Measurements from ENCODE around the gene BCL7B.

Gene BCL7B

DNA sequence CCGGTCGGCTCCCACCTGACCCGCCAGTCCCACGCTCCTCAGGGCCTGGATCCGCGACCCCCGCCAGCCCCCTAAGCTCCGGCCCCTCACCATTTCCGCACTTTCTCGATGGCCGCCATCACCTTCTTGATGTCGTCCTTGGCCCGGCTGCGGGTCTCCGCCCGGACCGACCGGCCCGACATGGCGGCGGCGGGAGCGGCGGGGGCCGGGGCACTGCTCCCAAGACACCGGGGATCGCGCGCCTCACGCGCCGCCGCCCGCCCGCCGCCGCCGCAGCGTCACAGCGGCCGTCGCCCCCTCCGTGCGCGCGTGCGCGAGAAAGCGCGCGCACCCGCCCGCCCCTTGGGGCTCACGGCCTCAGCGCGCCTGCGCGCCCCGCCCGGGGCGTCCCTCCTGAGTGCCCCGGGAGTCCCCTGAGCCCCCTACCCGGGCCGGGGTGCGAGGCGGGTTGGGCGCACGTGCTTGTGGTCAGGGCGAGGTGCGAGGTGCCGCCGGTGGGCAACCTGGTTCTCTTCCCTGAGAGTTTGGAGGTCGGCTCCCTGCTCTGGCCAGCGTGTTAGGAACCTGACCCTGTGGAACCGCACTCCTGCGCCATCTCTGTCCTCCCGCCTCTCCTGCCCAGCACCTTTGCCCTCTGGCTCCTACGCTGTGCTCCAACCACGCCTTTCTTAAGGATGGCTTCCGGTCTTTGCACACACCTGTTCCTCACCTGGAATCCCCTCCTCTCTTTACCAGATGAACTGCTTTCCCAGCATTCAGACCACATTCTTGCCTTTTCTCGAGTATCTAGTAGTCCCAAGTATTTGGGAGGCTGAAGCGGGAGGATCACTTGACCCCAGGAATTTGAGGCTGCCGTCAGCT, at the start of gene BCL7B:
BCL7B (minus strand) TSS at position 294 of the 861 bp plus-strand sequence; CDS start at position 182, 112 bp downstream.
- H3K4me1 ChIP-seq (ENCODE audit: control insufficient read depth, insufficient read depth, low read length, unreplicated experiment) = peaks cover 25% of the 10 kb centered on the region
- no peaks in the 10 kb centered on the region for H3K36me3 ChIP-seq (ENCODE audit: insufficient read depth, low read length)
- peak within 1 kb of the TSS; percentile 91 for H3K4me3 ChIP-seq (ENCODE audit: low read depth, low read length)
- H3K79me2 ChIP-seq (ENCODE audit: control insufficient read depth, insufficient read depth, low read length, unreplicated experiment) = peaks cover 41% of the 10 kb centered on the region
- peak within 1 kb of the TSS; percentile 92 for H2AFZ ChIP-seq (ENCODE audit: low read length, unreplicated experiment)
- no peaks in the 10 kb centered on the region for H3K27me3 ChIP-seq (ENCODE audit: insufficient read depth, low read length)
- peak within 1 kb of the TSS; percentile 99 for H3K27ac ChIP-seq (ENCODE audit: low read depth, low read length)

DNA sequence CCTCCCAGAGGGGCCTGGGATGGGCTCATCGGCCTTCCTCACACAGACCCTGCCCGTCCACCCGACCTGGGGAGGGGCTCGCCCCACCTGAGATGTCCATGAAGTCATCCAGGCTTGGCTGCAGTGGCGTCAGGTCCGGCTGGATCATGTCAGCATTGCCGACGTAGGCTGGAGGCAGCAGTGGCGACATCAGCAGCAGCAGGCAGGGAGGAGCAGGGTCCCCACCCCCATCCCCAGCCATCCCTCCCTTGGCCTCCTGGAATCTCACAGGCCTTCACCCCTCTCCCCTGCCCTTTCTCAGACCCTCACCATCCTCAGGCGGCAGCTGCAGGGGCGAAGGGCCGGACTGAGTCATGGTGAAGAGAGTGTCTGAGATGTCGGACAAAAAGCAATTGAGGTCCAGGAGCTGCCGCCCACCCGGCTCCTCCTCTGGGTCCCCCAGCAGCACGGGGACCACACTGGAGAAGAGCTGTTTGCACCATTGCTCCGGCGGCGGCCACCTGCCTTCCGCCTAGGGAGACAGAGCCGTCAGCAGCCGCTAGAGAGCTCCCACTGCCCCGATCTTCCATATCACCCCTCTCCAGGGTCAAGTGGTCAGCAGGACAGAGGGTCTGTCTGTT, 48.2 kb upstream of the BCL7B start:
- H2AFZ ChIP-seq (ENCODE audit: low read length, unreplicated experiment) = no peak overlapping the region
- H3K27me3 ChIP-seq (ENCODE audit: insufficient read depth, low read length) = no peaks in the 10 kb centered on the region
- no peaks in the 10 kb centered on the region for H3K79me2 ChIP-seq (ENCODE audit: control insufficient read depth, insufficient read depth, low read length, unreplicated experiment)
- H3K36me3 ChIP-seq (ENCODE audit: insufficient read depth, low read length) = no peaks in the 10 kb centered on the region
- H3K4me3 ChIP-seq (ENCODE audit: low read depth, low read length) = no peak overlapping the region
- H3K4me1 ChIP-seq (ENCODE audit: control insufficient read depth, insufficient read depth, low read length, unreplicated experiment) = peaks cover 8% of the 10 kb centered on the region
- H3K27ac ChIP-seq (ENCODE audit: low read depth, low read length) = no peak overlapping the region

DNA sequence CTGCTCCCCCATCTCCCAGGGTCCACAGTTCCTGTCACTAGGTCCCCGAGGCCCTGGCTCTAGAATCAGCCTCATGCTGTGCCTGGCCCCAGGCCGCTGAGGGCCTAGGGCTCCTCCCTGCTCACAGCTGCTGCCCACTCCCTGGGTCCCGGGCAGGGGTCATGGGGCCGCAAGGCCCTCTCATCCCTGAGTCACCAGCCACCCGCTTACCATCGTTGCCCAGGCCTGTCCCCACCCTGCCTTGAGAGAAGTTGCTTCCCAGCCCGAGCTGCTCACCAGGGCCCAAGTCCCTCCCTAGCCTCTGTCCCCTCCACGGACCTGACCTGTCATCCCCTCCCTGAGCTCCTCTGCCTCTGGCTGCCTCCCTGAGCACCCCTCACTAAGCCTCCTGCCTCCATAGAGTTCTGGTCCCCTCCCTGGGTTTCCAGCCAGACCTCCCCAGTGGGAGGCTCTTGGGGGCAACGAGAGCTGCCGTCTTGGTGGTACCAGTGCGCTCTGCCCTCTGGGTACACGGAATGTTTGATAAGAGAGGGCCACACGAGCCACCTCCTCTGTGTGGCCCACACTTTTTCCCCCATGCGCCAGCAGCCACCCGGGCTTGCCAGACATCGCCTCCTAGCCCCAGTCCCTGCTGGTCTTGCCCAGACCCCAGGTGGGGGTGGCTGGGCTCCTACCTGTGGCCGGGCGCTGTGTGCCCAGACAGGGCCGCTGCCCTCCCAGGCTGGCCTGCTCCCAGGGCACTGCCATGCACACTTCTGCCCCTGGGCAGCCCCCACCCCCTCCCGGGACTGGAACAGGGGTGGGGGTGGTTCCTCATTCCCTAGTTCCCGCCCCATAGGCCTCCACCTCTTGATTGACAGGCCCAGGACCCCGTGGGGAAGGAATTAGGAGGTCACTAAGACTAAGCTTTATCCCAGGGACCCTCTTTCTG, 45.5 kb upstream of the BCL7B start:
- Histone ChIP-seq H3K27me3 (ENCODE audit: insufficient read depth, low read length) (peaks cover 4% of the 10 kb centered on the region), H2AFZ (ENCODE audit: low read length, unreplicated experiment) (no peak overlapping the region), H3K36me3 (ENCODE audit: insufficient read depth, low read length) (no peaks in the 10 kb centered on the region), H3K27ac (ENCODE audit: low read depth, low read length) (no peak overlapping the region), H3K79me2 (ENCODE audit: control insufficient read depth, insufficient read depth, low read length, unreplicated experiment) (no peaks in the 10 kb centered on the region), H3K4me3 (ENCODE audit: low read depth, low read length) (no peak overlapping the region), H3K4me1 (ENCODE audit: control insufficient read depth, insufficient read depth, low read length, unreplicated experiment) (peaks cover 8% of the 10 kb centered on the region)

DNA sequence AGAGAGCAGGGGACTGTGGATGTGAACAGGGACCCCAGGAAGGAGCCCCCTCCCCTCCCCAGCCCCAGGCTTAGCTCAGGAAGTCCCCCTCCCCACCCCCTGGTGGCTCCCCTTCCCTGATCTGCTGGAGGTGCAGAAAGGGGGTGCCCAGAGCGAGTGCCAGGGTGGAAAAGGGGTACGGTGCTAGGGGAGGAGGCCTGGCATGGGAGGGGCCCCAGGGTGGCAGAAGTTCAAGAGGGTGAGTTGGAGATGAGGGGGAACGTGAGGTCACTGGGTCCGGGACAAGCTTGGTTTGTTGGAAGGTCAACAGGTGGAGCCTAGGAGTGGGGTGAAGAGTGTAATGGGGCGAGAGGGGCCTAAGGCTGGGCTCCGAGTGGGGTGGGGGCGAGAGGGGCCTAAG, 42.4 kb upstream of the BCL7B start:
- peaks cover 8% of the 10 kb centered on the region for H3K4me1 ChIP-seq (ENCODE audit: control insufficient read depth, insufficient read depth, low read length, unreplicated experiment)
- peaks cover 8% of the 10 kb centered on the region for H3K27me3 ChIP-seq (ENCODE audit: insufficient read depth, low read length)
- no peak overlapping the region for H3K4me3 ChIP-seq (ENCODE audit: low read depth, low read length)
- H3K79me2 ChIP-seq (ENCODE audit: control insufficient read depth, insufficient read depth, low read length, unreplicated experiment) = no peaks in the 10 kb centered on the region
- no peaks in the 10 kb centered on the region for H3K36me3 ChIP-seq (ENCODE audit: insufficient read depth, low read length)
- H2AFZ ChIP-seq (ENCODE audit: low read length, unreplicated experiment) = no peak overlapping the region
- no peak overlapping the region for H3K27ac ChIP-seq (ENCODE audit: low read depth, low read length)

DNA sequence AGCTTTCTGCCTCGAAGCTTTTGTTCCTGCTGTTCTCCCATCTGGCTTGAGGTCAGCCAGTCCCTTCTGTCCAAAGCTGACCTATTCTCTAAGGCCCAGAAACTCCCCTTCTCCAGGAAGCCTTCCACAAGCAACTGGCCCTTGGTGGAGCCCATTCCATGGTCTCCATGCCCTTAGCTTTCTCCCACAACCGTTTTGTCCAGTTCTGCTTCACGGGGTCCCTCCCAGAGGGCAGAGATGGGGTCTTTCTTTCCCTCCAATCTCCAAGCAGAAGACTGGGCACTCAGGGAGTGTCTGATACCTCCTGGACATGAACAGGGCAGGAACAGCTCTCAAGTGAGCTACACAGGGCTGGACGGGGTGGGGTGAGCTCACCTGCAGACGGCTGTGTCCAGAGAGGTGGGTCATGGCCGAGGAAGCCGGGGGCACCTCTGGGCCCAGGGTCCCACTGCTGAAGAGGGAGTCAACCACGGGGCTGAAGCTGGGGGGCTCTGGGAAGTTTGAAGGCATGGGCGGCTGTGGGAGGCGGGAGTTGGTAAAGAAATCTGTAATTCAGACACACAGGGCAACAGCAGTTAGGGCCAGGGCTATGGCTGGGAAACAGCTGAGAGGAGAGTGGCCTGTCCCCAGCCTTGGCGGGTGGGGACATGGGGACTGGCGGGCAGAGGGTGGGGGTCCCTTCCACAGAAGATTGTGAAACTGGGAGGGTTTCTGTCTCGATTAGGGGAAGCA, 41.8 kb upstream of the BCL7B start:
- Histone ChIP-seq H3K4me1 (ENCODE audit: control insufficient read depth, insufficient read depth, low read length, unreplicated experiment) (peaks cover 8% of the 10 kb centered on the region), H3K27me3 (ENCODE audit: insufficient read depth, low read length) (peaks cover 8% of the 10 kb centered on the region), H3K36me3 (ENCODE audit: insufficient read depth, low read length) (no peaks in the 10 kb centered on the region), H3K4me3 (ENCODE audit: low read depth, low read length) (no peak overlapping the region), H2AFZ (ENCODE audit: low read length, unreplicated experiment) (no peak overlapping the region), H3K79me2 (ENCODE audit: control insufficient read depth, insufficient read depth, low read length, unreplicated experiment) (no peaks in the 10 kb centered on the region), H3K27ac (ENCODE audit: low read depth, low read length) (no peak overlapping the region)

DNA sequence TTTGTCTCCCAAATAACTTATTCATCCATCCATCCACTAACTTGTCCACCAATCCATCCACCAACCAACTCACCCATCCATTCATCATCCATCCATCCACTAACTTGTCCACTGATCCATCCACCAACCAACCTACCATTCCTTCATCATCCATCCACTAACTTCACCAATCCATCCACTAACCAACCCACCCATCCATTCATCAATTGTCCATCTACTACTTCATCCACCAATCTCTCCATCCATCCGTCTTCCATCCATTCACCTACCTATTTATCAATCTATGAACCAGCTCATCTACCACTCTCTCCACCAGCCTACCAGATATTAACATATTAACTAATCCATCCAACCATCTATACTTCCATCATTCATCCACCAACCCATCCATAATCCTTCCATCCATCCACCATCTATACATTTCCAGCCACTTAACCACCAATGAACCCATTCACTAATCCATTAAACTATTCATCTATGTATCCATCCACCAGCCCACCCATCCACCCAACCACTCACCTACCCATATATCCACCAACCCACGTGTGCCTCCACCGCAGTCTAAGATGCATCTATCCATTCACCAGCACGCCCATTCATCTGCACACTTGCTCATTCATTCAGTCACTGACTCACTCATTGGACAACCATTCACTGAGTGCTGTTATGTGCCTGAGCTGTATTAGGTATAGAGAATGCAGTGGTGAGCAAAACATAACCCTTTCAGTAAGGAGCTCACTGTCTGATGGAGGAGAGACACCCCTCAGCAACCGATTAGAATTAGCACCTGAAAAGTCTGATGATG, 40.7 kb upstream of the BCL7B start:
- Histone ChIP-seq H3K27me3 (ENCODE audit: insufficient read depth, low read length) (peaks cover 8% of the 10 kb centered on the region), H3K27ac (ENCODE audit: low read depth, low read length) (no peak overlapping the region), H2AFZ (ENCODE audit: low read length, unreplicated experiment) (no peak overlapping the region)

DNA sequence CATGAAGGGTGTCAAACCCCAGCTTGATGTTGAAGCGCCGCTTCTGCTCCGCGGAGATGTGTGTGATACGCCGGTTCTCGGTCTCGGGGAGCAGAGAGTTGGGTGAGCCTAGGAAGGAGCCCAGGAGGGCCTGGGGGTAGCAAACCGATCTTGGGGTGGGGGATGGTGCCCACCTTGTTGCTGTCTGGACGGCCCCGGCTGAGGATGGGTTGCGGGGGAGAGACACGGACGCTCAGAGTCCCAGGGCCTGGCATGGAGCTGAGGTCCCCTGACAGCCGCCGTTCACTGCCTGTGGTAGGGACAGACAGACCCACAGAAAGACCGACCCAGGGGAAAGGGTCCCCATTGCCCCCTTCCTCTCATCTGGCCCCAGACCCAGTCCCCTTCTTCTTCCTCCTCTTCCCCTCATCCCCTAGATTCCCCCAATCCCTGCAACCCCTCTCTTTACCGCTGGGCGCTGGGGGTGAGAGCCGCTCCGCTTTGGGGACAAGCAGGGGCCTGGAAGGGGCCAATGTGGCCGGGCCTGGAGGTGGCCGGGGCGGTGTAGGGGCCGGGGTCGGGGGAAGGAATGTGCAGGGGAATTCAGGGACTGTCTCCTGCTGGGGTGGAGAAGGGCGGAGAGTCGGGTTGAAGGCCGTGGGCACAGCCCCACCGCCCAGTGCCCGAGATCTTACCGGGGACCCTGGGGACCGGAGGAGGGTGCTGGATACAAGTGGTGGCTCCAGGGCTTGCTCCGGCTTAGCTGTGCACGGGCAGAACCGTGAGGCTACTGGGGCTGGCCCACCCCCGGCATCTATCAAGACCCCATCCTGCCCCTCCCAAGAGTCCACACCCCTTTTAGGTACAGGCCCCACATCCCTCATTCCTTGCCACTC, 38.9 kb upstream of the BCL7B start:
- Histone ChIP-seq H3K36me3 (ENCODE audit: insufficient read depth, low read length) (no peaks in the 10 kb centered on the region), H3K79me2 (ENCODE audit: control insufficient read depth, insufficient read depth, low read length, unreplicated experiment) (no peaks in the 10 kb centered on the region), H3K27me3 (ENCODE audit: insufficient read depth, low read length) (peaks cover 8% of the 10 kb centered on the region), H3K4me1 (ENCODE audit: control insufficient read depth, insufficient read depth, low read length, unreplicated experiment) (no peaks in the 10 kb centered on the region), H2AFZ (ENCODE audit: low read length, unreplicated experiment) (no peak overlapping the region), H3K27ac (ENCODE audit: low read depth, low read length) (no peak overlapping the region), H3K4me3 (ENCODE audit: low read depth, low read length) (no peak overlapping the region)

More for the DNA sequence above, 40.7 kb upstream of the BCL7B start:
- H3K4me1 ChIP-seq (ENCODE audit: control insufficient read depth, insufficient read depth, low read length, unreplicated experiment) = peaks cover 8% of the 10 kb centered on the region
- no peaks in the 10 kb centered on the region for H3K79me2 ChIP-seq (ENCODE audit: control insufficient read depth, insufficient read depth, low read length, unreplicated experiment)
- no peak overlapping the region for H3K4me3 ChIP-seq (ENCODE audit: low read depth, low read length)
- H3K36me3 ChIP-seq (ENCODE audit: insufficient read depth, low read length) = no peaks in the 10 kb centered on the region

DNA sequence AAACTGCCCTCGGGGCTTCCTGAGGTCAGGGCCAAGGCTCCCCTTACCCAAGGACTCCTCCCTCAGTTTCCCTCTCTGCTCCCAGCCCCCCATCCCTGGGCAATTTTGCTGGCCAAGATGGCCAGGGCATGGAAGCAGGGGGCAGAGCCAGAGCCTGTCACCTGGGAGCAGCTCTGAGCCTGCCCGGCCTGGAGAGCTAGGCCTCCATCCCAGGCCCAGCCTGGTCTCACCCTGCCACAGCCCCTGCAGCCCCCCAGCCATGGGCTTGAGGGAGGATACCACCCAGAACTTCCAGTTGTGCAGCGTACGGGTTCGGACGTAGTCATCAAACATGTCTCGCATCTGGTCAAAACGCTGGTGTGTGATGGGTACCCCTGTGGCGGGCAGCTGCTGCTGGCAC, 37.9 kb upstream of the BCL7B start:
- no peaks in the 10 kb centered on the region for H3K79me2 ChIP-seq (ENCODE audit: control insufficient read depth, insufficient read depth, low read length, unreplicated experiment)
- no peak overlapping the region for H3K4me3 ChIP-seq (ENCODE audit: low read depth, low read length)
- no peak overlapping the region for H2AFZ ChIP-seq (ENCODE audit: low read length, unreplicated experiment)
- no peak overlapping the region for H3K27ac ChIP-seq (ENCODE audit: low read depth, low read length)
- H3K4me1 ChIP-seq (ENCODE audit: control insufficient read depth, insufficient read depth, low read length, unreplicated experiment) = no peaks in the 10 kb centered on the region
- peaks cover 8% of the 10 kb centered on the region for H3K27me3 ChIP-seq (ENCODE audit: insufficient read depth, low read length)
- no peaks in the 10 kb centered on the region for H3K36me3 ChIP-seq (ENCODE audit: insufficient read depth, low read length)

Data from ACC112 (cell line).